Fibroblast of skin of left biceps (primary cell): ENCODE data around the gene KRTAP2-3.

Experiments used
- DNase-seq, 2 experiments: peaks; one replicate each; pipeline ENCODE4 v3.0.0-alpha.2; 2013; ENCODE audit warnings: low read depth in 2 of 2

Gene KRTAP2-3

GRCh38 chr17:41029633-41030245 is 30.2 kb downstream of the KRTAP2-3 start, which contains the start of gene KRTAP1-4:
KRTAP1-4 (minus strand) TSS chr17:41030195; CDS start chr17:41030078, 117 bp downstream.
- no peak for DNase-seq

GRCh38 chr17:41026715-41027471 is 33.0 kb downstream of the KRTAP2-3 start, which contains the start of gene KRTAP1-5:
KRTAP1-5 (minus strand) TSS chr17:41027208; CDS start chr17:41027155, 53 bp downstream.
- peak; percentile 56 to 64 for DNase-seq

- DNase-seq, result peak in 1 of 2 experiments; percentile 40
Measured at GRCh38 chr17:41024697-41025096, 35.2 kb downstream of the KRTAP2-3 start.

GRCh38 chr17:41020336-41020735 is 39.6 kb downstream of the KRTAP2-3 start:
- DNase-seq, result no peak

- no peak for DNase-seq
Measured at GRCh38 chr17:41019415-41019814, 40.5 kb downstream of the KRTAP2-3 start.

- no peak for DNase-seq
Measured at GRCh38 chr17:41018541-41018940, 41.4 kb downstream of the KRTAP2-3 start.

- no peak for DNase-seq
Measured at GRCh38 chr17:41016578-41017215, 43.2 kb downstream of the KRTAP2-3 start.

GRCh38 chr17:41015454-41015853 is 44.5 kb downstream of the KRTAP2-3 start:
- no peak for DNase-seq

GRCh38 chr17:41013606-41014005 is 46.3 kb downstream of the KRTAP2-3 start:
- peak; percentile 36 to 37 for DNase-seq

GRCh38 chr17:41013181-41013580 is 46.7 kb downstream of the KRTAP2-3 start:
- DNase-seq, result no peak

GRCh38 chr17:41012326-41013120 is 47.4 kb downstream of the KRTAP2-3 start:
- DNase-seq, result no peak

GRCh38 chr17:41010441-41010840 is 49.5 kb downstream of the KRTAP2-3 start:
- no peak for DNase-seq

- DNase-seq, result no peak
Measured at GRCh38 chr17:41009936-41010335, 50.0 kb downstream of the KRTAP2-3 start.

GRCh38 chr17:41009301-41009760 is 50.6 kb downstream of the KRTAP2-3 start:
- no peak for DNase-seq
